GM23338 (cell line): Measurements from ENCODE around the gene IL19. TPM values are rescaled to one million over a fixed set of nuclear protein-coding genes. Genes with fewer than 3 reads are reported as not detected.

Source experiments
- ATAC-seq: fragments of 200-7000 bp; cut with Tn5 transposase; 3 replicates; pipeline ENCODE4 v1.9.1; 2020
- DNase-seq: peaks from one replicate; pipeline ENCODE4 v3.0.0-alpha.2; 2015; ENCODE audit warnings: low spot score
- H2AFZ ChIP-seq: fragments of 200-600 bp; sonication (generic); 2 replicates; pipeline ENCODE4 v1.8.0; 2016; ENCODE audit warnings: antibody characterized with exemption, mild to moderate bottlenecking, moderate library complexity
- H3F3A ChIP-seq: fragments of 200-600 bp; sonication (generic); replicated peaks from 2 replicates; pipeline ENCODE4 v1.8.0; 2017; ENCODE audit warnings: antibody characterized with exemption, mixed run types, low read depth
- H3K27ac ChIP-seq: fragments of 200-600 bp; sonication (generic); 2 replicates; pipeline ENCODE4 v1.6.1; 2016; ENCODE audit warnings: low read depth
- H3K27me3 ChIP-seq: fragments of 200-600 bp; sonication (generic); 2 replicates; pipeline ENCODE4 v1.8.0; 2016; ENCODE audit warnings: mild to moderate bottlenecking, mixed run types, moderate library complexity; ENCODE audit not compliant: insufficient read depth
- H3K36me3 ChIP-seq: fragments of 200-600 bp; sonication (generic); 2 replicates; pipeline ENCODE4 v1.8.0; 2016; ENCODE audit warnings: mild to moderate bottlenecking; ENCODE audit not compliant: insufficient read depth
- H3K4me1 ChIP-seq: fragments of 200-600 bp; sonication (generic); 2 replicates; pipeline ENCODE4 v1.8.0; 2016; ENCODE audit warnings: mild to moderate bottlenecking, moderate library complexity; ENCODE audit not compliant: insufficient read depth
- H3K4me2 ChIP-seq: fragments of 200-600 bp; sonication (generic); 2 replicates; pipeline ENCODE4 v1.7.1; 2017; ENCODE audit warnings: mixed run types
- H3K4me3 ChIP-seq: fragments of 200-600 bp; sonication (generic); 2 replicates; pipeline ENCODE4 v1.6.1; 2016; ENCODE audit warnings: mixed run types
- H3K79me2 ChIP-seq: fragments of 200-600 bp; sonication (generic); replicated peaks from 2 replicates; pipeline ENCODE4 v1.8.0; 2017; ENCODE audit warnings: mild to moderate bottlenecking; ENCODE audit not compliant: insufficient read depth
- H3K9me2 ChIP-seq: fragments of 200-600 bp; sonication (generic); 2 replicates; pipeline ENCODE4 v1.8.0; 2017; ENCODE audit not compliant: insufficient read depth
- H4K20me1 ChIP-seq: fragments of 200-600 bp; sonication (generic); replicated peaks from 2 replicates; pipeline ENCODE4 v1.8.0; 2017; ENCODE audit warnings: mild to moderate bottlenecking; ENCODE audit not compliant: insufficient read depth
- H3K27ac Mint-ChIP-seq: 2 replicates; pipeline ENCODE4 v1.8.0; 2020; ENCODE audit warnings: inconsistent platforms, mild to moderate bottlenecking, moderate library complexity, mixed read lengths
- H3K27me3 Mint-ChIP-seq: 3 replicates; pipeline ENCODE4 v1.8.0; 2022; ENCODE audit warnings: low read depth, mild to moderate bottlenecking, moderate library complexity, mixed read lengths, inconsistent platforms; ENCODE audit not compliant: insufficient read depth, poor library complexity
- H3K36me3 Mint-ChIP-seq: 3 replicates; pipeline ENCODE4 v1.8.0; 2021; ENCODE audit warnings: low read depth, mild to moderate bottlenecking, inconsistent platforms, moderate library complexity, mixed read lengths
- H3K4me1 Mint-ChIP-seq: 3 replicates; pipeline ENCODE4 v1.8.0; 2020; ENCODE audit warnings: mild to moderate bottlenecking, inconsistent platforms, mixed read lengths
- H3K4me3 Mint-ChIP-seq: 3 replicates; pipeline ENCODE4 v1.8.0; 2021; ENCODE audit warnings: moderate library complexity, mild to moderate bottlenecking, inconsistent platforms, mixed read lengths
- H3K9me3 Mint-ChIP-seq: 3 replicates; pipeline ENCODE4 v1.8.0; 2020; ENCODE audit warnings: moderate library complexity, mild to moderate bottlenecking, inconsistent platforms, mixed read lengths
- CREB1 ChIP-seq: fragments of 250-450 bp; sonication (Bioruptor Pico); IDR thresholded peaks from 2 replicates; pipeline ENCODE4 v1.5.0; 2020; ENCODE audit warnings: low read depth, mild to moderate bottlenecking, moderate library complexity
- EZH2 ChIP-seq: fragments of 200-600 bp; sonication (generic); IDR thresholded peaks from one replicate; pipeline ENCODE4 v1.8.0; 2017; ENCODE audit warnings: antibody characterized with exemption, mild to moderate bottlenecking, low read depth; ENCODE audit not compliant: unreplicated experiment
- EZH2phosphoT487 ChIP-seq: fragments of 200-600 bp; sonication (generic); IDR thresholded peaks from one replicate; pipeline ENCODE4 v1.8.1; 2018; ENCODE audit warnings: antibody characterized with exemption; ENCODE audit not compliant: unreplicated experiment
- JUNB ChIP-seq: IDR thresholded peaks from one replicate; pipeline ENCODE4 v1.6.1; 2016; ENCODE audit warnings: antibody characterized with exemption; ENCODE audit not compliant: unreplicated experiment
- NANOG ChIP-seq: IDR thresholded peaks from 2 replicates; pipeline ENCODE4 v1.6.1; 2016; ENCODE audit warnings: antibody characterized with exemption, borderline replicate concordance
- POLR2AphosphoS5 ChIP-seq: IDR thresholded peaks from 2 replicates; pipeline ENCODE4 v1.6.1; 2016; ENCODE audit warnings: antibody characterized with exemption, low read depth
- STAT1 ChIP-seq: IDR thresholded peaks from one replicate; pipeline ENCODE4 v1.6.1; 2016; ENCODE audit warnings: antibody characterized with exemption; ENCODE audit not compliant: unreplicated experiment
- ZNF331 ChIP-seq: fragments of 250-450 bp; sonication (Bioruptor Pico); IDR thresholded peaks from 2 replicates; pipeline ENCODE4 v1.5.0; 2020; ENCODE audit warnings: low read depth, mild to moderate bottlenecking, moderate library complexity
- ZNF462 ChIP-seq: fragments of 250-450 bp; sonication (Bioruptor Pico); IDR thresholded peaks from 2 replicates; pipeline ENCODE4 v1.5.0; 2020; ENCODE audit warnings: mild to moderate bottlenecking, moderate library complexity
- polyA plus RNA-seq: library from polyadenylated mRNA; unstranded; fragments of >200 nt; fragmentation: Nextera tagmentation; extraction: Ambion mirVana; gene quantifications from 2 replicates; pipeline ENCODE4 v1.2.1, GENCODE V29; 2016
- total RNA-seq: library from RNA; depleted of rRNA; stranded (reverse); fragments of >200 nt; shearing (Covaris generic); gene quantifications from 2 replicates; pipeline ENCODE4 v1.2.3, GENCODE V29; 2014
- TF ChIP-seq, protein P1 (sequence below), 2 experiments: fragments of 200-600 bp in 1 of 2; sonication (generic) in 1 of 2; conservative IDR thresholded peaks; 2 replicates each; pipeline versions ENCODE4 v1.5.1 to v1.6.1; 2016 to 2017; ENCODE audit warnings: antibody characterized with exemption in 2 of 2, low read depth in 2 of 2, mild to moderate bottlenecking in 2 of 2, moderate library complexity in 1 of 2
- TF ChIP-seq, protein P2 (sequence below): IDR thresholded peaks from 2 replicates; pipeline ENCODE4 v1.6.1; 2016; ENCODE audit warnings: antibody characterized with exemption

Gene IL19
- total and polyA plus RNA-seq, 2 experiments from 2014 or later, result not detected

DNA sequence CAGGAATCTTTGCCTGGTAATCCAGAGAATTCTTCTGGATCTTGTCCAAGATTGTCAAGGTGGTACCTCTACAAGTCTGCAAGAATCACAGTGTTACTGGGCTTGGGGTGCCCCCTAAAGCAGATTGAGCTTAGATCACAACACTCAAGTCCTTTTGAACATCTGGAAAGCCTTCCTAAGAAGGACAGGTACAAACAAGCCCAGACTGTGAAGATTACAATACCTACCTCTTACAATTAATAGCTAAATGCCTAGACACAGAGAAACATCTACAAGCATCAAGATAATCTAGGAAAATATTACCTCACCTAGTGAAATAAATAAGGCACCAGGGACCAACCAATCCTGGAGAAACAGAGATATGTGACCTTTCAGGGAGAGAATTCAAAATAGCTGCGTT, 77.4 kb downstream of the IL19 start:
- Histone ChIP-seq H3F3A (no peaks in the 10 kb centered on the region), H3K79me2 (no peaks in the 10 kb centered on the region), H3K4me3 (no peak overlapping the region), H3K27ac (no peak overlapping the region), H3K4me1 (no peaks in the 10 kb centered on the region), H3K9me2 (no peaks in the 10 kb centered on the region), H4K20me1 (no peaks in the 10 kb centered on the region), H3K4me2 (no peak overlapping the region), H2AFZ (no peak overlapping the region), H3K27me3 (no peaks in the 10 kb centered on the region), H3K36me3 (no peaks in the 10 kb centered on the region)
- no peak for DNase-seq
- Mint-ChIP-seq H3K4me1 (no peaks in the 10 kb centered on the region), H3K9me3 (peaks cover 15% of the 10 kb centered on the region), H3K36me3 (no peaks in the 10 kb centered on the region), H3K27ac (no peak overlapping the region), H3K4me3 (no peak overlapping the region), H3K27me3 (no peaks in the 10 kb centered on the region)
- ATAC-seq, result no peak
- no peak for TF ChIP-seq ZNF331 (CRISPR knock-in tag)
- no peak for TF ChIP-seq CREB1 (CRISPR knock-in tag)

DNA sequence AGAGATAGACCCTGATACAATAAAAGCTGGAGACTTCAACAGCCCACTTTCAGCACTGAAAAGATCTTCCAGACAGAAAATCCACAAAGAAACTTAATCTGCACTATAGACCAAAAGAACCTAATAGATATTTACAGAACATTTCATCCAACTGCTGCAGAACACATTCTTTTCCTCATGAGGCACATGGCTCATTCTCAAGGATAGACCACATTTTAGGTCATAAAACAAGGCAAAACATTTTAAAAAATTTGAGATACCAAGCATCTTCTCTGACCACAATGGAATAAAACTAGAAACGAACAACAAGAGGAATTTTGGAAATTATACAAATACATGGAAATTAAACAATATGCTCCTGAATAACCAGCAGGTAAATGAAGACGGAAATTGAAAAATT, 79.8 kb downstream of the IL19 start:
- H3K27me3 Mint-ChIP-seq, result no peaks in the 10 kb centered on the region

More for the DNA sequence above, 79.8 kb downstream of the IL19 start:
- Histone ChIP-seq H2AFZ (no peak overlapping the region), H3K27ac (no peak overlapping the region), H3K4me1 (no peaks in the 10 kb centered on the region), H3K27me3 (no peaks in the 10 kb centered on the region), H3K79me2 (no peaks in the 10 kb centered on the region), H4K20me1 (no peaks in the 10 kb centered on the region), H3K36me3 (no peaks in the 10 kb centered on the region), H3K4me3 (no peak overlapping the region), H3K4me2 (no peak overlapping the region), H3F3A (no peaks in the 10 kb centered on the region), H3K9me2 (no peaks in the 10 kb centered on the region)
- DNase-seq (no peak), ATAC-seq (no peak)
- no peaks in the 10 kb centered on the region for H3K36me3 Mint-ChIP-seq
- H3K9me3 Mint-ChIP-seq, result peaks cover 18% of the 10 kb centered on the region
- TF ChIP-seq JUNB (no peak), NANOG (no peak), EZH2 (no peak), CREB1 (CRISPR knock-in tag) (no peak), STAT1 (no peak), POLR2AphosphoS5 (no peak), ZNF462 (CRISPR knock-in tag) (no peak), EZH2phosphoT487 (no peak)
- TF ChIP-seq, protein P1, sequence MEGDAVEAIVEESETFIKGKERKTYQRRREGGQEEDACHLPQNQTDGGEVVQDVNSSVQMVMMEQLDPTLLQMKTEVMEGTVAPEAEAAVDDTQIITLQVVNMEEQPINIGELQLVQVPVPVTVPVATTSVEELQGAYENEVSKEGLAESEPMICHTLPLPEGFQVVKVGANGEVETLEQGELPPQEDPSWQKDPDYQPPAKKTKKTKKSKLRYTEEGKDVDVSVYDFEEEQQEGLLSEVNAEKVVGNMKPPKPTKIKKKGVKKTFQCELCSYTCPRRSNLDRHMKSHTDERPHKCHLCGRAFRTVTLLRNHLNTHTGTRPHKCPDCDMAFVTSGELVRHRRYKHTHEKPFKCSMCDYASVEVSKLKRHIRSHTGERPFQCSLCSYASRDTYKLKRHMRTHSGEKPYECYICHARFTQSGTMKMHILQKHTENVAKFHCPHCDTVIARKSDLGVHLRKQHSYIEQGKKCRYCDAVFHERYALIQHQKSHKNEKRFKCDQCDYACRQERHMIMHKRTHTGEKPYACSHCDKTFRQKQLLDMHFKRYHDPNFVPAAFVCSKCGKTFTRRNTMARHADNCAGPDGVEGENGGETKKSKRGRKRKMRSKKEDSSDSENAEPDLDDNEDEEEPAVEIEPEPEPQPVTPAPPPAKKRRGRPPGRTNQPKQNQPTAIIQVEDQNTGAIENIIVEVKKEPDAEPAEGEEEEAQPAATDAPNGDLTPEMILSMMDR (conservative IDR thresholded peaks at IDR 0.05; ENCODE audit: low read depth in 2 of 2), result no peak
- TF ChIP-seq, protein P2, sequence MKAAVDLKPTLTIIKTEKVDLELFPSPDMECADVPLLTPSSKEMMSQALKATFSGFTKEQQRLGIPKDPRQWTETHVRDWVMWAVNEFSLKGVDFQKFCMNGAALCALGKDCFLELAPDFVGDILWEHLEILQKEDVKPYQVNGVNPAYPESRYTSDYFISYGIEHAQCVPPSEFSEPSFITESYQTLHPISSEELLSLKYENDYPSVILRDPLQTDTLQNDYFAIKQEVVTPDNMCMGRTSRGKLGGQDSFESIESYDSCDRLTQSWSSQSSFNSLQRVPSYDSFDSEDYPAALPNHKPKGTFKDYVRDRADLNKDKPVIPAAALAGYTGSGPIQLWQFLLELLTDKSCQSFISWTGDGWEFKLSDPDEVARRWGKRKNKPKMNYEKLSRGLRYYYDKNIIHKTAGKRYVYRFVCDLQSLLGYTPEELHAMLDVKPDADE, result no peak
- no peaks in the 10 kb centered on the region for H3K4me1 Mint-ChIP-seq
- no peak overlapping the region for H3K4me3 Mint-ChIP-seq
- no peak overlapping the region for H3K27ac Mint-ChIP-seq
